ENCODE data around the gene PRDM16. TPM values are rescaled to one million over a fixed set of nuclear protein-coding genes. Genes with fewer than 3 reads are reported as not detected.

PRDM16 gene
- total and polyA plus RNA-seq, 2 experiments from 2014 or later, result 0.14 to 0.16 TPM

GRCh38 chr1:3249231-3249630 is 180.2 kb downstream of the PRDM16 start (continued):
- TF ChIP-seq ZNF462 (CRISPR knock-in tag; IDR thresholded peaks at IDR 0.05) (no peak), ZNF331 (CRISPR knock-in tag; IDR thresholded peaks at IDR 0.05; ENCODE audit: low read depth) (no peak), STAT1 (IDR thresholded peaks at IDR 0.05; ENCODE audit: unreplicated experiment) (no peak), CREB1 (CRISPR knock-in tag; IDR thresholded peaks at IDR 0.05; ENCODE audit: low read depth) (no peak), POLR2AphosphoS5 (IDR thresholded peaks at IDR 0.05; ENCODE audit: low read depth) (no peak), REST (IDR thresholded peaks at IDR 0.05; ENCODE audit: unreplicated experiment) (no peak), ETS1 (IDR thresholded peaks at IDR 0.05) (no peak), EZH2 (IDR thresholded peaks at IDR 0.05; ENCODE audit: low read depth, unreplicated experiment) (no peak), JUNB (IDR thresholded peaks at IDR 0.05; ENCODE audit: unreplicated experiment) (no peak), ZNF114 (CRISPR knock-in tag; IDR thresholded peaks at IDR 0.05) (no peak), EZH2phosphoT487 (IDR thresholded peaks at IDR 0.05; ENCODE audit: unreplicated experiment) (no peak)

Measured in GM23338 (cell line).